Anterior cingulate cortex (tissue), 58 donors: ENCODE results near the gene ATOH1.

Source experiments
- DNase-seq, 58 donors: peaks; one replicate each; lab custom pipeline; 2025; lab: John Stamatoyannopoulos, UW

The ATOH1 gene

DNA sequence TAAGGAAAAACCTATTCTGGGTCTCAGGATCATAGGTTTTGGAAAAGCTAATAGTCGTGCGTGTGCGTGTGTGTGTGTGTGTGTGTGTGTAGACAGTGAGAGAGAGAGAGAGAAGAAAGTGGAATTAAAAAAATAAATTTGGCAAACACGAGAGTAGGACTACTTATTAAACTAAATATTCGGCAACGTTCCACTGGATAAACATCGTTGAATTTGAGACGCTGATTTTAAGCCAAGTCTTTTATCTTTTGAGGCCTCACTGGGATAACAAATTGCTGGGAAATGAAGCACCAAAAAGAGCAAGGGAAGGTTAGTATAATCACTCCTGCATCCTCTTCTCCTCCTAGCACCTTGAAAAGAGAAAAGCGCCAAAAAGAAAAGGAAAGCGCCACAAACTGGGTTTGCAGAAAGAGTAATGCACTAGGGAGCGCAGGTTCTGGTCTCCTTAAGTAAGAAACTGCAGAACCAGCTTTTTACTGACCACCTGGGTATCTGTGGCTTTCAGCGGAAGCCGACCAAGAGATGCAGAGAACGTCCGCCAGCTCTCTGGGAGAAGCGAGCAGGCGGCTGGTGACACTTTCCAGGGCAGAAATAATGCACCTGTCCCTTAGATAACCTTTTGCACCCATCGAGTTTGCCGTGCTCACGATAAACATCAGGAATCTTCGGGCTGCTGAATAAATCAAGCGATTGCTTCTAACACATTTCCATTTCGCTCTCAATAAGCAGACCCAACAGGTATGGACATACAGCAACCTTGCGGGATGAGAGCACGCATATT is 3.4 kb downstream of the ATOH1 start:
- no peak for DNase-seq

- DNase-seq, result no peak
Measured at GRCh38 chr4:93834249-93835066, 5.9 kb downstream of the ATOH1 start.

DNA sequence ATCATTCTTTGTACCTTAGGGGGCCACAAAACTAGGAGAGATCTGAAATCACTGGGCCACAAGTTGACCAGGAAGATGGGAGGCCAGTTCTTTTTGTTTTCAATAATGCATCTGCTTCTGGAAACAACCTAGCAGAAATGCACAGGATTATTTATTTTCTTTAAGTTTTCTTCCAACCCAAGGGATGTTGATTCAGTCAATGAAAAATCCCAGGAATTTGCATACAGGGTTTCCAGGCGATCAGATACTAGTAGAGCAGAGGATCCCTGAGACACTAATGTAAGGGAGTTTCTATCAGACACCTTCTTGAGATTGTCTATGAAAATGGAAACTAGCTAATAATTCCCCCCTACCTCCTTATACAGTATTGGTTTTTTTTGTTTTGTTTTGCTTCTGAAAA is 7.4 kb downstream of the ATOH1 start:
- DNase-seq, result no peak

DNA sequence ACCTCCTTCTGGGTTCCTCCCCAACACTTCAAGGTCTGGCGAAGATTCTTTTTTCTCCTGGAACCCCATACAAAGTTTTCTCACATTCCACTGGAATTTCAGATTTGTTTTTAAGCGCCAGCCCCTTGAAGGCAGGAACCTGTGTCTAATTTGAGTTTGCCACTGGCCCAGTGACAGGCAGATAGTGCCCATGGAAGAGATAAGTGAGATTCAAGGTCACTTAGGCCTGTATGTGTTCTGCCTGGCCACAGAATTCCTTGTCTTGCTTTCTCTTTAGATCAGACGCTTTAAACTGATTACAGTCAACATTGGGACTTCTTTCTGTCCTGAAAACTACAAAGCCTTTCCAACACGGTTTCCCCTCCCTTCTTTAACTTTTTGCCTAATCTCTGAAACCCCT is 11.2 kb downstream of the ATOH1 start:
- DNase-seq, result no peak

DNA sequence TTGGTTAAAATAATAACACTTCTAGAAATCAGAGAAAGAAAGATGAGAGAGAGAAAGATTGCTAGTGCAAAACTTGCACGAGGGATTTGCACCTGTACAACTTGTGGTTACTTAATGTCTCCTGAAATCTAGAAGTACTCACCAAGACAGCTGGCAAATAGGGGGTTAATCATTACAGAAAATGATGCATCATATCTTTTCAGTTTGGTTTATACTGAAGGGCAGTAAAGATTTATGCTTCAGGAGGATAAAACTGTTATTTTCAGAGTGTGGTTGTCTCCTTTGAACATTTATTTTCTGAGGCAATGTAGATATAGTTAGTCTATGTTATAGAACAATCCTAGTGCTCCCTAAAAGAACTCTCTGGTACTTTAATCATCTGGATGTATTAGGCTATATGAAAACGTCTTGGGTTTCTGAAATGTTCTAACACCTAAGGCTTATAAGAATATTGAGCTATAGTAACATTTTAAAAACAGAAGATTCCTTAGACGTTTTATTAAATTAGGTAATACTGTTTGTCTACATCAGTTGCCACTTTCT is 13.3 kb downstream of the ATOH1 start:
- no peak for DNase-seq

GRCh38 chr4:93842601-93843252 is 14.2 kb downstream of the ATOH1 start:
- DNase-seq, result no peak

DNA sequence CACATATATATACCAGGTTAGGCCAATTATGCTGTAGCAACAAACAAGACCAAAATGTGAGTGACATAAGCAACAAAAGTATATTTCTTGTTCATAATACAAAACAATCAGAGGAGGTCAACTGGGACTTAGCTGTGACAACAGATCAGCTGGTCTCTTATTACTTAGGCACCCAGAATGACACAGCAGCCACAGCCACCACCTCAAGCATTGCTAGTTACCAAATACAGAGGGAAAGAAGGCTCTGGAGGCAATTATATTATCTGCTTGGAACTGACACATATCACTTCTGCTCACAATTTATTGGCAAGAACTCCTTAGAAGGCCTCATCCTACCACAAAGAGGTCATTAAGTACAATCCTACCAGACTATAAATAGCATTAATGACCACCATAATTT is 15.2 kb downstream of the ATOH1 start:
- no peak for DNase-seq

DNA sequence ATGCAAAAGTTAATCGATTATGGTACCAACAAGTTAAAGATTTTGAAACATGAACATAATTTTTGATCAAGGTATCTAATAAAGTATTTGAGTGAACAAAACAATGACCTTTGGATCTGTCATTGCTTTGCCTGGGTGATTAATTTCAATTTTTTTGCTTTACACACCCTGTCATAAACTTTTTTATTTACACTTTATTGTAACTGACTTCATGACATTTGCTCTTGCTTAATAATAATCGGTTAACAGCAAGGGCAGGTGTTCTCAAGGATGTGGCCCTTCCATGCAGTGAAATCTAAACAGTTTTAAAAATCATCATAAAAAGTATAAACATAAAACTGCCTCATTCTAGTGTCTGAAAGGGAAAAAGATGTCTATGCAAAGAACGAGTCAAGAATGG is 24.1 kb downstream of the ATOH1 start:
- no peak for DNase-seq

DNA sequence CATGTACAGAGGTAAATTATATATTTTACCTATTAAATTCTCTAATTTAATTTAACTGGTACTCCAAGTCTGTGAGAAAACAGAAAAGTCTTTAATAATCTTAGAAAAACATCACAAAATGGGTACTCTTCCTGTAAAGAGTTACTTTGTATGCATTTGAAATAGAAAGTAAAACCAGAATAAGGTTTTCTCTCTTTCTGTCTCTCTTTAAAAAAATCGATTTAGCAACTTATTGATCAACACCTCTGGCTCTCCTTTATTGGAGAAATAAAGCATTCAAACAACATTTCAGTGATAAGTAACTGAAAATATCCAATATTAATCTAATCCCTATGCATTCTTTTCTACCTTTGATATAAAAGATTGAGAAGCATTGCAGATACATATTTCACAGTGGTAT is 27.4 kb downstream of the ATOH1 start:
- DNase-seq, result no peak

DNA sequence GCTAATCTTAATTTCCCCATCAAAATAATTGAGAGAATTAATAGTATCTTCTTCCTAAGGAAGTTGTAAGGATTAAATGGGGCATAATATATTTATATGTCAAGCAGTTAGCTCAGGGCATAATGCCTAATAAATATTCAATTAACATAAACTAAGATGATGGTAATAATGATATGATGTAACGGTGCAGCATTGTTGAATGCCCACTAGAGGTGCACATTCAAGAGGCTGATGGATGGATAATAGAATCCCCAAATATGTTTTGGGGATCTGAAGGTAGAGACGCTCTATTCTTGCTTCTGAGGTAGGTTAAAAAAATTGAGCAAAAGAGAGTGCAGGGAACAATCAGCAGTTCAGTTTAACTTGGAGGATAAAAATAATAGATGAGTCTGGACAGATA is 37.1 kb downstream of the ATOH1 start:
- no peak for DNase-seq

- DNase-seq, result no peak
Measured at GRCh38 chr4:93867416-93868001, 39.0 kb downstream of the ATOH1 start.

DNA sequence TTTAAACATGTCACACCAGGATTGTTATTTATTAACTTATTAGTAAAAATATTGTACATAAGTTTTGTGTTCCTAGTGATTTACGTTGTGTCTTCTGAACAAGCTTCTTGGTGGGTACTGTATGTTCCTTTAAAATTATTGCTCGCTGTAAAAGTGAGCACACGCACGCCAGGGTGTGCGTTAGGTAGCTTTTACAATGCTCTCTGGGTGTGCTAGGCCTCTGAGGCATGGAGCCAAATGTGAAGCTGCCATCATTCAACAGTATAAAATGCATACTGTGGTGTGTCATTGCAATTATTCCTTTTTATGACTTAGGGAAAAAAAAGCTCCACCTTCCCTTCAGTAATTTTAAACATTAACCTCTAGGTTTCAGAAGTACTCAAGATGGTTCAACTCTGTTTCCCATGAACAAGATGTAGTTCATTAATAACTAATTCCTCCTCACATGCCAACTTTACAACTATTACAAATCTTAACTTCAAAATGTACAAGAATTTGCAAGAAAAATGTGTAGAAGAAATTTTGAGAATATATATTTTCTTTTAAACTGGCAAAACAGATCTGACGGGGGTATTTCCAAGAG is 42.4 kb downstream of the ATOH1 start:
- no peak for DNase-seq

DNA sequence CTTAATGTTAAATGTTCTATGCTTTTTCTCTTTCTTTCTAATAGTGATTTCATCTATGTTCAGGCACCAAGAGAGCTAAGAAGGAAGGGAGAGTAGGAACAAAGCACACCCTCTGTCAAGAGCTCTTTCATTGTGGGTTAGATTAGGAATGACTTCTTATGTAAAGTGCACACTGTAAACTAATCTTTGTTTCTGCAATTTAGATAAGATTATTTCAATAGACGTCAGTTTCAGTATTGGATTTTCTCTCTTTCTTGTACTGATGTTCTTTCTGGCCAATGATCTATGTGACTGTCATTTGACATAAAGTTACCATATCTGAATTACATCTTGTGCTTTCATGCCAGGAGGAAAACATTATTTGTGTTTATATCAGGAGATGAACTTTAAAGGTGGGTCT is 48.2 kb downstream of the ATOH1 start:
- DNase-seq, result no peak

- DNase-seq, result no peak
Measured at GRCh38 chr4:93878566-93878965, 50.0 kb downstream of the ATOH1 start.

DNA sequence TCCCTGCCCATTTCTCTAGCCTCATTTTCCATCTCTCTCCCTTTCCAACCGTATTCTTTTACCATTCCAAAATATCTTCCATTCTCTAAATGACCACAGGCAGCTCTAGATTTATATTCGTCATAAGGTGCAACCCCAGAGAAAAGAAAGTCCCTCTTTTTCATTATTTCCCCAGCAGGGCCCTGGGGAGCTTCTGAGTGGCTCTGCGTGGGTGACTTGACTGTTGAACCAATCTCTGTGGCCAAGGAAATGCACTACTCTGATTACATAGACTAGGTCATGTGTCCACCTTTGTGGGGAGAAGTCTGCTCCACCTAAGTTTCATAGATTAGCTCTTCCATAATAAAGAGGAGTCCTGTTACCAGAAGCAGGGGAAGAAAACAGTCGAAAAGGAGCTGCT is 51.4 kb downstream of the ATOH1 start:
- no peak for DNase-seq
